IPS DF 19.7 (cell line): ENCODE results near the gene ITLN1.
"Not testable (repeated sequence)": the region's sequence is repeated elsewhere in the genome, so short reads cannot be mapped to it uniquely, and the experiment has no call there.

Experiments used
- DNase-seq: peaks from one replicate; pipeline ENCODE4 v3.0.0-alpha.2; 2013; ENCODE audit warnings: low read depth, low spot score

Gene ITLN1

GRCh38 chr1:160883581-160884513, 1.1 kb downstream of the ITLN1 start:
- DNase-seq = no peak

- DNase-seq = no peak
Measured at GRCh38 chr1:160882582-160882981, 2.4 kb downstream of the ITLN1 start.

DNA sequence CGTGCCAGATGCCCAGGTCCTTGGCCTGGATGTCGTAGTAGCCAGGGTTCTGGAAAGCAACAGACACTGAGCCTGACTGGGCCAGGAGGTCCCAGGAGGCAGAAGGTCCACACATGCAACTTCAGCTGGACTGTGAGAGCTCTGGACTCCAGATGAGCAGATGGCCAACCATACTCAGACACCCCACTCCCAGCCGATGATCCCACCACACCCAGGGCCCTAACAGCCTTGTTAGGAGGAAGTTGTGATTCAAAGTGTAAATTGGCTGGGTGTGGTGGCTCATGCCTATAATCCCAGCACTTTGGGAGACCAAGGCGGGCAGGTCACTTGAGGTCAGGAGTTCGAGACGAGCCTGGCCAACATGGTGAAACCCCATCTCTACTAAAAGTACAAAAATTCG, 3.7 kb downstream of the ITLN1 start:
- not testable (repeated sequence) for DNase-seq

DNA sequence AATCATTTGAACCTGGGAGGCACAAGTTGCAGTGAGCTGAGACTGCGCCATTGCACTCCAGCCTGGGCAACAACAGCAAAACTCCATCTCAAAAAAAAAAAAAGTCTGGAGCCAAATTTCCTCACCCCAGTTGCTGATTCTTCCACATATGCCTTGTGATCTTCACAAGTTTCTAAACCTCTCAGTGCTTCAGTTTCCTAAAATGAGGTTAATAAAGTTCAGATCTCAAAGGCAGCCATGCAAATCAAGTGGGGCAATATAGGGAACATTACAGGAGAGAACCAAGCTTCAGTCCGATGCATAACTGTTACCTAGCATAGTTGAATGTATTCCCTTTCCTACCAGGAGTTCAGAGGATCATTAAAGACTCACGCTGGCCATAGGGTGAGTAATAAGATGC, 4.8 kb downstream of the ITLN1 start:
- no peak for DNase-seq

GRCh38 chr1:160879056-160879455, 5.9 kb downstream of the ITLN1 start:
- no peak for DNase-seq

- no peak for DNase-seq
Measured at GRCh38 chr1:160877221-160877620, 7.8 kb downstream of the ITLN1 start.

GRCh38 chr1:160876311-160876710, 8.7 kb downstream of the ITLN1 start:
- no peak for DNase-seq

- DNase-seq = not testable (repeated sequence)
Measured at GRCh38 chr1:160875591-160875990, 9.4 kb downstream of the ITLN1 start.

GRCh38 chr1:160874935-160875334, 10.0 kb downstream of the ITLN1 start:
- DNase-seq = no peak

- DNase-seq = no peak
Measured at GRCh38 chr1:160868141-160868540, 16.8 kb downstream of the ITLN1 start.

DNA sequence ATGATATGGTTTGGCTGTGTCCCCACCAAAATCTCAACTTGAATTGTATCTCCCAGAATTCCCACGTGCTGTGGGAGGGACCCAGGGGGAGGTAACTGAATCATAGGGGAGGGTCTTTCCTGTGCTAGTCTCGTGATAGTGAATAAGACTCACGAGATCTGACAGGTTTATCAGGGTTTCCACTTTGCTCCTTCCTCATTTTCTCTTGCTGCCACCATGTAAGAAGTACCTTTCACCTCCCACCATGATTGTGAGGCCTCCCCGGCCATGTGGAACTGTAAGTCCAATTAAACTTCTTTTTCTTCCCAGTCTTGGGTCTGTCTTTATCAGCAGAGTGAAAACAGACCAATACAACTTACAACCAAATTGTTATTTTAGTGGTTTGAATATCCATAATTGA, 17.3 kb downstream of the ITLN1 start:
- DNase-seq = not testable (repeated sequence)

- DNase-seq = no peak
Measured at GRCh38 chr1:160866695-160867260, 18.2 kb downstream of the ITLN1 start.

DNA sequence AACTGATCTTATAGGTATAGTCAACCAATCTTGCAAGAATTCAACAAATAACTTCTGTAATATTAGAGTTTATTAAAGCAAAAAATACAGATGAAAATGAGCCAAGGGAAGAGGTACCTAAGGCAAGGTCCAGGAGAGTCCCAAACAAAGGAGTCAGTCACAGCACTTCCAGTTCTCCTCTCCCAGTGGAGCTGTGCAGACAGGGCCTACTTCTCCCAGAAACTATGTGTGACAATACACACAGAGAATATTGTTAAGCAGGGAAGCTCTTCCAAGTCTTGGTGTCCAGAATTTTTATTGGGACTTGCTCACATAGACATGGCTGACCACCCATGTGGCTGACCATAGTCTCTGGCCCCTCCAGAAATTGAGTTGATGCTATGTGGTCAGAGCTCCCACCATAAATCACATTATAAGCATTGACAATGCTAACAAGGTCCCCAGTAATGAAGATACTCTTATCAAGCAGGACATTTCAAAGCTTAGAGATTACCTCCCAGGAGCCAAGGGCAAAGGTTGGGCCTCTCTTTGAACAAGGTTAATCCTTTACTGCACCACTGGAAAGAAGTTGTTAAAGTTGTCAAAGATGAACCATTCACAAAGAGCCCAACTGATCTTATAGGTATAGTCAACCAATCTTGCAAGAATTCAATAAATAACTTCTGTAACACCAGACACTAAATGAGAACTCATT, 18.8 kb downstream of the ITLN1 start:
- DNase-seq = no peak

- no peak for DNase-seq
Measured at GRCh38 chr1:160865337-160865736, 19.6 kb downstream of the ITLN1 start.

DNA sequence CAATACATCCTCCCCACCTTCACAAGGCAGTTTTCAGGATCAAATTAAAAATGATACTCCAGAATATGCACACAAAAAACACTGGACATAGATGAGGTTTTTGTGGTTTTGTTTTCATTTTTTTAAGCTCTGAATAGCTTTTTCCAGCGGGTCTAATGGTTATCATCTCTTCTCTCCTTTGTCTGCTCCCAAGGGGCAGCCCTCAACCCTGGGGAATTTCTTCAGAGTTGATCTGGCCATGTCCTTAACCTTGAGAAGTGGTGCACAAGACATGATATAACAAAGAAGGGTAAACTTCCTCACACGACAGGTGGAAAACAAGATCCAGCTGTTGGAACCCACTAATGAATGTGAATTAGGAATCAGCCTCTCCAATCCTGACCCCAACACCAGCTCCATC, 20.8 kb downstream of the ITLN1 start:
- no peak for DNase-seq

DNA sequence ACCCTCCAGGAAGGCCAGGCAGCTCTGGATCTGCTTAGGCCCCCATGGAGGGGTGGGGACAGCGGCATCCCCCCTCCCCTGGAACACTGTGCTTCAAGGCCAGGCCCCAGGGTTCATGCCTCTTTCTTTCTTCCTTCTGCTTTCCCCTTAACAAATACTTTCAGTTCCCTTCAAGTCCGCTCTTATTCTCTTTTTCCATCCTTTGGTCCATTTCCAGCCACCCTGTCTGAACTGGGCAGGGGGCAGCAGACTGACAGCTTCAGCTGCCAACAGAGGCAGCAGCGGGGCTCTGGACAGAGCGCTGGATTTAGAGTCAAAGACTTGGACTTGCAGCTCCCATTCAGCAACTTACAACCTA, 21.2 kb downstream of the ITLN1 start:
- DNase-seq = no peak

DNA sequence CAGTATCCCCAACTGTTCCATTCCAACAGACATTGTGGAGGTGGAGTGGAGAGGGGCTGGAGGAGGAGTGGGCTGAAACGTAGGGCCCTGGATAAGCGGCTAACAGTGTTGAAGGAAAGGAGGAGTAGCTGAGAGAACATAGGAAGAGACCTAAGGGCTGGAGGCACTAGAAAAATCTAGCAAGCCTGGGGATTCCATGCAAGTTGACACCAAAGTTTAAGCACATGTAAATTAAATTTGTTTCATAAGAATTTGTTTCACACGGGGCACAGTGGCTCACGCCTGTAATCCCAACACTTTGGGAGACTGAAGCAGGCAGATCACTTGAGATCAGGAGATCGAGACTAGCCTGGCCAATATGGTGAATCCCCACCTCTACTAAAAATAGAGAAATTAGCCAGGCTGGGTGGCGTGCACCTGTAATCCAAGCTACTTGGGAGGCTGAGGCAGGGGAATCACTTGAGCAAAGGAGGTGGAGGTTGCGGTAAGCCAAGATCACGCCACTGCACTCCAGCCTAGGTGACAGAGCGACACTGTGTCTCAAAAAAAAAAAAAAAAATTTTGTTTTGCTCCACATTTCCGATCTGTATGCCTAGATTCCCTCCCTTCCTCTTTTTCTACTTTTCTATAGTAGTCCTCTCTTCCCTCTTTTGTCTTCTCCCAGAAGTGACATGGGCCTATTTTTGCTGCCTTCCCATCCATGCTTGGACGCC, 21.8 kb downstream of the ITLN1 start:
- DNase-seq = no peak

DNA sequence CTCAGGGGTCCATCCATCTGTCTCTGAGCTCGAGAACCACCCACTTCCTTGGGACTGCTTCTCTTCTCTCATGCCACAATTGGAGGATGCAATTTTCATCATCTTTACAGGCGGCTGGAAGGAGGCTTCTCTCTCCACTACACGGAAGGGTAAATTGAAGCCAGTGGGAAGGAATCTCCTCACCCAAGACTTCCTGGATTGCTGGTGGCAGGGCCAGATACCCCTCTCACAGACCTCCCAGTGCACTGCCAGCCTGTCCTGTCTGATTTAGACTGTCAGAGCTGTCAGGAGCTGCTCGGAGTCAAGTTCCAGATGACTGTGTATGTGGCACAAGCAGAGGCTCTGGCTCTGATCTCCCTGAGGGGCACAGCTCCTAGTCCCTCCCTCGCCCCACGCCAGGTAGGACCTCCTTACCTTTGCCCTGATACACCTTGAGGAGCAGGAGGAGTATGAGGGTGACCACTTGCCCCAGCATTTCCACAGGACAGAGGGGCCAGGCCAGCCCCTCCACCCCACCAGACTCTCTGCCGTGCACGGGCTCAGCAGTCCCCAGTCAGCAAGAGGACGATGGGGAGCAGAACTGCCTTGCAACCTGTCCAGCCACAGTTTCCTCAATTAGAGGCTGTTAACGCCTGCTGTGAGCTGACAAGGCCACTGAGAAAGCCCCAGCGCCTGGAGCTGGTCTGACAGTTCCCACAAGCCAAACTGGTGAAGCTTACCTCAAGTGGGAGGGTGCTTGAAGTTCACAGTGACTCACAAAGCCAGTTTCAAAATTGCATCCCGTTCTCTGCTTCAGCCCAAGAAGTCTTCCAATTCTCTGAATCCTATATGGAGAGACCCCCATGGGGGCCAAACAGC, 22.5 kb downstream of the ITLN1 start, which contains the start of gene CD244:
TSS of gene CD244 (minus strand) at position 685 of the 858 bp plus-strand sequence. CDS start at position 475, 210 bp downstream.
- no peak for DNase-seq

DNA sequence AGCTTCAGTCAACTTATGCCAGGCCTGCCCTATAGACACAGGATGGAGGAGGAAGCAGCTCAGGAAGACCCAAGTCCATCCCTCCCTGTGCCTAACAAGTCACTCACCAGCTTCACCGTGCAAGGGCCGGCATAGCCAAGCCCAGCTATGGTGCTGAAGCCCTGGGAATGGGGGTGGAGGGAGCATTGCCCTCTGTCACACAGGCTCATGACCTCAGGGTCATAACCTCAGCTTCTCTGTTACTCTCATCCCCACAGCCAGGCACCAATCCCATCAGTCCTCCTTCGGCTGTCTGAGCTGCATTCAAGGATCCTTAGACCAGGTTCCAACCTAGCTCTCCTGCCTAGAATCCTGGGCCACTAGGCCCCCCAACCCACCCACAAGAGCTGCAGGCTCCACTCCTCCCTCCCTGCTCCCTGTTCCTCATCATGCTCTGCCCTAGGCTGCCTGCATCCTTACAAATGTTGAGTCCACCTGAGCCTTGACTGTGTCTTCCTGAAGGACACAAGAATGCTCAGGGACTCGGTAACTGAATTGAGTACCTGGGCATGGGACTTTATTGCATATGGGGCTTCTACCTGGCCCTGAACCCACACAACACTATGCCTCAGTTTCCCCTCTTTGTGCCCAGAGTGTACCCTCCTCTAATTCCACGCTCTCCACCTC, 24.0 kb downstream of the ITLN1 start:
- no peak for DNase-seq

DNA sequence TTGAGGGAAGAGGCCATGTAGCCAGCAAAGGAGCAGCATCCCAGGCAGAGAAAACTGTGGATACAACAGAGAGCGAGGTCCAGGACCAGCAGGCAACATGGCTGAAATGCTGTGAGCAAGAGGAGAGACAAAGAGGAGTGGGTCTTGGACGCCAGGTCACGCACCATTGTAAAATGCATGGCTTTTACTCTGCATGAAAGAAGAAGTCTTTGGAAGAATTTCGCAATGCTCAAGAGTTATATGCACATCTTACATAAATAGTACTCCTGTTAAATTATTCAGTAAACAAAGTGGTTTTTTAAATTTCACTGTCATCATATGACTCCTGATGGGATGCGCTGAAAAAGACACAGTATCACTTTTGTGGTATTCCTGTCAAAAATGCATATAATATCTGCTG, 25.8 kb downstream of the ITLN1 start:
- no peak for DNase-seq
